SH-SY5Y (cell line): Measurements from ENCODE around the gene ZBTB49.

Source experiments
- GATA2 ChIP-seq: IDR thresholded peaks from 2 replicates; pipeline ENCODE4 v1.6.1; 2011; ENCODE audit warnings: mild to moderate bottlenecking, low read depth, low read length
- GATA3 ChIP-seq: IDR thresholded peaks from 2 replicates; pipeline ENCODE4 v1.6.1; 2011; ENCODE audit warnings: low read depth, mild to moderate bottlenecking, low read length, moderate library complexity

DNA sequence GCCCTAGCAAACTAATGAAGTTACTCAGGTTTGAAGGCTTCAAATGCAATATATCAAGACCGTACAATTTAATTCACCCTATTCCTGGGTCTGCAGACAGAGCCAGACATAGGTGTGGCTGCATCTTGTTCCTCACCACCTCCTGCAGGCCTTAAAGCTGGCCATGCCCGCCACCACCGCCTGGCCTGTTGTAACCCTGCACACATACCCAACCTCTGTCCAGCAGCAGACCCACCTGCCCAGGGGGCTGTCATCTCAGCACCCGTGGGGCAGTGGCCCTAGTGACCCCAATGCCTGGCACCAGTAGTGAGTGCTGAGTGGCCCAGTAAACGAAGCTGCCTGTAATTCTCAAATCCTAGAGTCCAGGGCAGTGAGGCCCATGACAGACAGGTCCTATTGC is 40.7 kb downstream of the ZBTB49 start:
- TF ChIP-seq GATA2 = no peak
- no peak for TF ChIP-seq GATA3
